Left hindlimb (tissue), 1 donor: ENCODE data around the gene SLC25A24.
"Not testable (repeated sequence)": the region's sequence is repeated elsewhere in the genome, so short reads cannot be mapped to it uniquely, and the experiment has no call there.

Experiments used
- DNase-seq: peaks from one replicate; pipeline ENCODE4 v3.0.0-alpha.2; 2018

SLC25A24 gene

DNA sequence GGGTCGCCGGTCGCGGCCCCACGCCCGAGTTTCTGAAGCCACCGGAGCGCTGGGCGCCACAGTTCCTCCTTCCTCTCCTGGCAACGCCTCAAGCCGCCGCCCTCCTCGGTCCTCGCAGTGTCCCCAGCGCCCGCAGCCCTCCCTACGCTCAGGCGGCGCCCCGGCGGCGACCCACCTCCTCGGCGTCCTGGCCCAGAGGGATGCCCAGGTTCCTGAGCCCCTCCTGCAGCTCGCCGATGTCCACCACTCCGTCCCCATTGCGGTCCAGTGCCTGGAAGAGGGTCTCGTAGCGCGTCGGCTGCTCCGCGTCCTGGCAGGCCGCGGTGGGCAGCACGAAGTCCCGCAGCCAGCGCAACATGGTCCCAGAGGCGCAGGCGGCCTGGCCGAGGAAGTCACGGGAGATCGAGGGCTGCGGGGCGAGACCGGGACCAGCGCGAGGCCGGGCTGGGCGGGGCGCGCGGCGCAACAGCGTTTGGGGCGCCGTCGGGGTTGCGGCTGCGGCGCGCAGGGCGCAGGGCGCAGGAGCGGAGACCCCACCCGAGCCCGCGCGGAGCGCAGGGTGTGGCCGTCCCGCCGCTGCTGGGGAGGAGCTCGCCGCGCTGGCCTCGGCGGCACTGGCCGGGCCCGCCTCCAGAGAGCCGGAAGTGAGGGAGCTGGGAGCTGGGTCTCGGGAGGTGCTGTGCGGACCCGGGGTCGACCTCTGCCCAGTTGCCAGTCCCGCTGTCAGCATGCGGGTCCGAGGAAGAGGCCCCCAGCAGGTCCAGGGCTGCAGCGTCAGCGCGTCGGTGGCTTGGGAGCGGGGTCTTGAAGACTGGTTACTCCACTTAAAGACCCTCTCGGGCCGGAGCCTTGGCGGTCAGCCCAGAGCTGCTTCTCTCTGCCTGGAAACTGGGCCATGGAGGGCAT lies at the start of gene SLC25A24:
Gene SLC25A24, minus strand, starts transcription at position 563 of the 906 bp plus-strand sequence. Its CDS starts 205 bp downstream, at position 358.
- peak; percentile 92 for DNase-seq

DNA sequence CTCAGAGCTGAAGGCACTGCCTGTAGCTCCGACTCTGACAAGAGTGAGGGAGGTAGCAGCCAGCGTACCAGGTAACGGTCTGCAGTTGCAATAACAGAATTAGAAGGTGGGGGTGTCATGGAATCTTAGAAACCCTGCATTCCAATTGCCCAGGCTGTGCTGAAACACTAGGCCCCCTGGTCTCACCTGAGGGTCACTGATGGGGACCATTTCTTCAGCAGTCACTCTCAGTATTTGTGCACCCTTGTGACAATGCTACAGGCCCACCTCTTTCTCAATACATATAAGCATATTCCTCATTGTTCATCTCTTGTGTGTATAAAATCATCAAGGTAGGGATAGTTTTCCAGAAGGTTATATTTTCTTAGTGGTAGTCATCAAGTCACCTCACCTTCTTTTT lies 43.8 kb upstream of the SLC25A24 start, which contains the start of gene NBPF4:
Gene NBPF4, minus strand, starts transcription at position 101 of the 400 bp plus-strand sequence. CDS start 315 bp downstream, outside the sequence.
- not testable (repeated sequence) for DNase-seq

DNA sequence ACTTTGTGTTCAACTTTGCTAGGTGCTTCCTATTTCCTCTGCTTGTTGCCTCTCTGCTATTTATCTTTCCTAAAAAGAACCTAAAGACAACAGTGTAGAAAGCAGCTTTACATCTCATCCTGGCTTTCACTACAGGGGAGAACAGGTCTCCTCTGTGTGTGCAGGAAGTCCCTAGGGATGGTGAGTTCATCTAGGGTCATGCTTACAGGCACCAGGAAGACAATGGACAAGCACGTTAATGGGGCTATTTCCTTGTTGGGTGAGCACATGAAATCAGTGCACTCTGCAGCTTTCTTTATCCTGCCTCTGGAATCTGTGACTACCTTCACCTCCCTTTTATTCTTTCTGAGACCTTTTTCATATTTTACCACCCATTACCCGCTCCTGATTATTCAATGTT lies 39.3 kb upstream of the SLC25A24 start:
- not testable (repeated sequence) for DNase-seq

DNA sequence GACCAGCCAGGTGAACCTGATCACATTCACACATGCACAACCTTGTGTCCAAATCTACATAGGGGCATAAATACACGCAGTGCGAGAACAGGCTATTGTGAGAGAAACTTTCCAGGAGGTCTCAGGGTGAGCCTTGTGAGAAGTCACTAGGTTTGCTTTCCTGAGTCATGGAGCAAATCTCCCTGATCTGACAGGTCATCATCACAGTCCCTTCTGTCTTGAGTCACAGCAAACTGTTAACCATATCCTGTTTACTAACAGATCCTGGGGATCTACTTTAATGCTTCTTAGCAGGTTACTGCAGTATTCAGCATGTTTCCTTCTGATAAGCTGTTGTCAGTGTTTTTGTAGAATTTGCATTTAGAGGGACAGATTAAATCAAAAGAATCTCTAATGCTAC lies 35.2 kb upstream of the SLC25A24 start:
- not testable (repeated sequence) for DNase-seq

DNA sequence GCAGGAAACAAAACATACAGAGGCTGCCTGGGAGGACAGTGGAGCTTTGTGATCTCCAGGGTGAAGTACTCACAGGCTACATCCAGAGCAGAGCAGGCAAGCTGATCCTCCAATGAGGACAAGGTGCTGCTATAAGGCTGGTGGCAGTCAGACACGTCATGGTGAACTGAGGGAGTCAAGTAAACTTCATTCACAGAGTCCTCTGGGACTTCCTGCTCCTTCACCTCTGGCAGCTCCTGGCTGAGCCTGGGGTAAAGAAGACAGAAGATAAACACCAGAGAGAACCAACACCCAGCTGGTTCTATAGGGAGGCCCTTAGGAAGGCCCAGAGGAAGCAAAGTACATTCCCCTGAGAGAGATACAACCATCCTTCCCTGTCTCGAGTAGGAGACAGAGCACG lies 32.0 kb upstream of the SLC25A24 start:
- DNase-seq, result not testable (repeated sequence)

DNA sequence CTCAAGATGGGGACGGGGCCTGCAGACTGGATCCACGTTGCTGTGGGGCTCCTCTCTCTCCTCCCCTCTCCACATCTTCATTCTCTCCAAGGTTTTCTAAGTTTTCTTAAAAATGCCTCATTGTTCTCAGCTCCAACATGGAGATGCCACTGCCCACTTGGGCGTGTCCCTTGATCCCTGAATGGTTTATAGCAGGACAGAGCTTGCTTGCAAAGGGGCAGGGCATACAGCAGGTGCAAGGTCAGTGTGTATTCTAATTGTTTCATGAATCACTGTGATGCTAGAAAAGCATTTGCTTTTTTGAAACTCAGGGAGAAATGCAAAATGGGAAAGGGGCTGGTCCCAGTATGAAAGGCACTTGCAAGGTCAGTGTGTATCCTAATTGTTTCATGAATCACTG lies 29.8 kb upstream of the SLC25A24 start:
- DNase-seq, result not testable (repeated sequence)

DNA sequence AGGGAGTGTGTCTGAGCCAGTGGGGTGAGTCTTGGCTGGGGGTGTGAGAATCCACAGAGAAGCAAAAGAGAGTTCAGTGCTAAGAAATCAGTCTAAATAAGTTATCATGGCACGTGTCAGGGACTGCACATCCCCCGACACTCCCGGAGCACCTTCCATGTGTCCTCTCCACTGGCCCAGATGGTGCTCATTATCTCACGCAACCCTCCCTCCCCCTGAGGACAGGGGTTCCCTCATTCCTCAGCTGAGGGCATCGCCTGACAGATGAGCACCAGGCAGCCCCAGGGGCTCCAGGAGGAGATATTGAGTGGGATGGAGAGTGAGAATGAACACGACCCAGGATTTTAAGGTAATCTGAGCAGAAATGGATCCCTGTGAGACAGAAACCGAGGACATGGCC lies 27.6 kb upstream of the SLC25A24 start:
- not testable (repeated sequence) for DNase-seq

DNA sequence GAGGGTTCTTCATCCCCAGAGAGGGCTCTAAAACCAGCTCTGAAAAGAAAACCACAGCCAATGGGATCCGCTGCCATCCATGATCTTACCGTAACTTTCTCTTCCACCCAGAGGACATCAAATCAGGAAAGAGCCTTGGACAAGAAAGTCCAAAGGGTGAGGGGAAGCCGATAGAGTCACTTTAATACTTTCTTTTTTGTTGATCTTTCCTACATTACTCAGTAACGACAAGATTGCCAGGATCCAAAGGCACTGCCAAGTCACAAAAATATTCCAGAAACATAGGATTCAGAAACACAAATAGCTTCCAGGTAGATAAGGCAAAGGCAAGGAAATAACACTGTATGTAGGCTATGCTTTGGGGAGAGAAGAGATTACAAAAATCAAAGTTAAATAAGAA lies 26.7 kb upstream of the SLC25A24 start:
- not testable (repeated sequence) for DNase-seq

DNA sequence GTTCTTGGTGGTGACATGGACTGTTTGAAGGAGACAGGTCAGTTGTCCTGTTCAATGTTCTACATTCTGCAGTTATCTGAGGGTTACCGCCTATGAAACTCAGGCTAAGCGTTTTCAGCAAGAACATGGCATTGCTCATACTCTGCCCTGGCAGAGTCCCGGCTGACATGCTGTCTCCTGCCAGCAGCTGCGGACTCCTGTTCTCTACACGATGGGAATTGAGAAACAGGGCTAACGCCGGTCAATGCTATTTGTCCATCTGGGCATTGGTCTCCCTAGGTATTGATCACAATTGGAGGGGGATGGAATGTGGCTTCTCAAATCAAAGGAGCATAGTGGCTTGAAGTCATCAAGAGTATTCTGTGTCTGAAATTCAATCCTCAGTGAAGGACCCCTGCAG lies 23.1 kb upstream of the SLC25A24 start:
- not testable (repeated sequence) for DNase-seq

DNA sequence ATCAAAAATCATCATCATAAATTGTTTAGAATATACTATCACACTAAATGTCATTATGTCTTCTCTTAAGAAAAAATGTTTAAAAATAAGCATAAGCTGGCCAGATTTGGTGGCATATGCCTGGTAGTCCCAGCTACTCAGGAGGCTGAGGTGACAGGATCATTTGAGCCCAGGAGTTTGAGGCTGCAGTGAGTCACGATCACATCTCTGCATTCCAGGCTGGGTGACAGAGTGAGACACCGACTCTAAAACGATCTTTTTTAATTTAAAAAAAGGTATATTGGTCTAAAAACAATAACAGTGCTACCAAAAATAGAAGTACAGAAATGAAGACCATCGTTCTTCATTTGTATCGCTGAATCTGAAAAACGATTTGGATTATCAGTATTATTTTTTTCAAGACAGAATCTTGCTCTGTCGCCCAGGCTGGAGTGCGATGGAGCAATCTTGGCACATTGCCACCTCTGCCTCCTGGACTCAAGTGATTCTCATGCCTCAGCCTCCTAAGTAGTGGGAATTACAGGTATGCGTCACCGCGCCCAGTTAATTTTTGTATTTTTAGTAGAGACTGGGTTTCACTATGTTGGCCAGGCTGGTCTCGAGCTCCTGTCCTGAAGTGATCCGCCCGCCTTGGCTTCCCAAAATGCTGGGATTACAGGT lies 17.5 kb upstream of the SLC25A24 start:
- DNase-seq, result not testable (repeated sequence)

DNA sequence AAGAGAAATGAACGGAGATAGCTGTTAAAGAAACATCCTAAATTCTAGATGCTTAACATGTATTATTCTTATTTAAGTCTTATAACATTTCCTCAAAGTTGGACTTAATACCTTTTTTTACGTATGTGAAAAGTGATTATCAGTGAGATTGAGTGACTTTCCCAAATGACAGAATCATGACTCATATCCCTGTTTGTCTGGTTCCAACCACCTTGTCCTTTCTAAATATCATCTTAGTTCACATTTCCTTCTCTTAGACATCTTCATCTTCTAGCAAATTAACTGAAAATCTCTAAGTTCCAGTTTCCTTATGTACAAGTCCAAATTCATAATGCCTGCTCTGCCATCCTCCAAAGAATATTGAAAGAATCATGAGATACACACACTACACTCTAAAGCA lies 16.9 kb upstream of the SLC25A24 start:
- not testable (repeated sequence) for DNase-seq

DNA sequence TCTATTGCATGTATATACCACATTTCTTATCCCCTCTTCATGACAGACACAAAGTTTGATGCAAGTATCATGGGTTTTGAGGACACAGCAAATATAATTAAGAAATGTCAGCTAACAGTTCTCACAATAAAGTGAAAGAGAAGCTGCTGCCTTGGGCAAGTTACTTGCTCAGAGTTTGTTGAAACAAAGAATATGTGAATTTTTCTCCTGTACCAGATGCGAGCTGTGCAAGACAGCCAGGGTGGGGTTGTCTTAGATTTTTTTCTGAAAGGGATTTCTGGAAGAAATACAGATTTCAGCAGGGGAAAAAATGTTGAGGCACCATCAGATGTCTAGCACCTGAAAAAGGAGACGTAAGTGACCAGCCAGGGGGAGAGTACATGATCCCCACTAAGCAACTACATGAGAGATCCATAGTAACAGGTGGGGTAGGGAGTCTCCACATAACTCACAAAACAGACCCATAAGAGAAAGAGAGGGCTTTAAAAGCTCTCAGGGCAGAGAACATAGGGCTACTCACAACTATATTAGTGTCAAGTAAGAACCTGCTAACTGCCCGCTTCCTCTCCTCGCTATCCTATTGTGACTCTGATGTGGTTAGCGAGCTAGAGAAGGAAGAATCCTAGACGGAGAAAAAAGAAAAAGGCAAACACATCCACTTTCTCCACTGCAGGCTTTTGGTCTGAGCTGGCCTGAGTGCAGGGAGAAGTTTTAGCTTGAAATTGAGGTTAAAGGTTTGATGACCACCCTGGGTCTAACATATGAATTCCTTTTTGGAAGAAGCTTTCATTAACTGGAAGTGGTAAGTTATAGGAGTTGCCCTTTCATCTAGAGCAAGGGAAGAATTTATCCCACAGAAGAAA lies 16.1 kb upstream of the SLC25A24 start:
- not testable (repeated sequence) for DNase-seq

DNA sequence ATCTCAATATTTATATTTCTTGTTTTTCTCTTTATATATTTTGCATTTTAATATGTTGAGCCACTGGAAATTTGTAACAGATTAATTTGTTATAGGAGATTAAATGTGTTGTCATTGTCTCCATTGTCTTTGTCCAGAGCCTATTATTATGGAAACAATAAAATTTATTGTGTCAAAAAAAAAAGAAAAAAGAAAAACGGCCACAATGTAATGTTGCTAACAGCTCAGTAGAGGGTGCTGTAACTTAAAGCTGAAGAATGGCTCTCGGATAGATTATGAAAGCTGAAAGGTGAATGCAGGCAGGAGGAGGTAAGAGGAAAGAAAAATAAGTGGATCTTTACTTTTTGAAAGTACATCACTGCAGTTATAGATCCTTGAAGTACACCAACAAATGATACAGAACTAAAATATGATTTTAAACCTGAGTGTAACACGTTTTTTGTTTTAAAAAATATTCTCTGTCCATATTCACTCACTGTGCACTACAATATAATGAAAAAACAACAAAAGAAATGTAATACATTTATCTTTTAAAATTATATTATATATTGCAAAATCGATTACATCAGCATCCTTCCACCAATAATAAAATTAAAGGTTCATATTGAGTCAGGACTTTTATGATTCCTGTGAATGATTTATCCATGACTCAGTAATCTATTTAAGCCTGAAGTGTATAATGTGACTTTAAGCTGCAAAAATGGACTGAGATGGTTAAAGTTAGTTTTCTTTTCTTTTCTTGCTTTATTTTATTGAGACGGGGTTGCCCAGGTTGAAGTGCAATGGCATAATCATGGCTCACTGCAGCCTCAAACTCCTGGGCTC lies 14.7 kb upstream of the SLC25A24 start:
- DNase-seq, result not testable (repeated sequence)

DNA sequence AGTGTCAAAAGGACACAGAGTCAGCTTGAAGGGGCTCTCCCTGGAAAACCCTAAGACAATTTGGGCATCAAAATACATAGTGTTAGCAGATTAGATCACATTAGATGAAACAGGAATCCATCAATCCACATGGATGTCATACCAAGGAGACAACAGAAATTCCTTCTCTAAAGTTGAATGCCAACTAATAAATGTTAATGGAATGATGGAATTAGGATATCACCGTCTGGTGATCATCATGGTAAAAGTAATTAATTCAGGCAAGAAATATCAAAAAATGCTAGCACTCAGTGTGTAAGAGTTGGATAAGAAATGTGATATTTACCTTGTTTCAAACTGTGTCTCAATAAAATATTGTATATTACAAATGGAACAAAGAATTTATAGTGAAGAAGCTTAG lies 10.9 kb upstream of the SLC25A24 start:
- no peak for DNase-seq

DNA sequence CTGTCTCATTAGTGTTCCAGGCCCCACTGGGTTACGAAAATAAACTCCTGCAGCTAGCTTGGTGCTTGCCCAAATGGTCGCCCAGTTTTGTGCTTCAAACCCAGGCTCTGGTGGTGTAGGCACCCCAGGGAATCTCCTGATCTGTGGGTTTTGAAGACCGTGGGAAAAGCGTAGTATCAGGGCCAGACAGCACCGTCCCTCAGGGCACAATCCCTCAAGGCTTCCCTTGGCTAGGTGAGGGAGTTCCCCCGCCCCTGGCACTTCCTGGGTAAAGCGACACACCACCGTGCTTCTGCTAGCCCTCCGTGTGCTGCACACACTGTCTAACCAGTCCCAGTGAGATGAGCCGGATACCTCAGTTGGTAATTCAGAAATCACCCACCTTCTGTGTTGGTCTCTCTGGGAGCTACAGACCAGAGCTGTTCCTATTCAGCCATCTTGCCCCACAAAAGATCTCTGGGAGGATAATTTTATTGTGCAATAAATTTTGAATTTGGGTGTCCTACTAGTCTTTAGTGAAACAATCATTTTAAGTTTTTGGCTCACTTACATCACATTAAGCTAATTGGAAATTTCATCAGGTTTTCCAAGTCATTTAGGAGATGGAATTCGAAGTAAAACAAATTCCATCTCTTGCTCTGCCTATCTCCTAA lies 9.4 kb upstream of the SLC25A24 start:
- no peak for DNase-seq

DNA sequence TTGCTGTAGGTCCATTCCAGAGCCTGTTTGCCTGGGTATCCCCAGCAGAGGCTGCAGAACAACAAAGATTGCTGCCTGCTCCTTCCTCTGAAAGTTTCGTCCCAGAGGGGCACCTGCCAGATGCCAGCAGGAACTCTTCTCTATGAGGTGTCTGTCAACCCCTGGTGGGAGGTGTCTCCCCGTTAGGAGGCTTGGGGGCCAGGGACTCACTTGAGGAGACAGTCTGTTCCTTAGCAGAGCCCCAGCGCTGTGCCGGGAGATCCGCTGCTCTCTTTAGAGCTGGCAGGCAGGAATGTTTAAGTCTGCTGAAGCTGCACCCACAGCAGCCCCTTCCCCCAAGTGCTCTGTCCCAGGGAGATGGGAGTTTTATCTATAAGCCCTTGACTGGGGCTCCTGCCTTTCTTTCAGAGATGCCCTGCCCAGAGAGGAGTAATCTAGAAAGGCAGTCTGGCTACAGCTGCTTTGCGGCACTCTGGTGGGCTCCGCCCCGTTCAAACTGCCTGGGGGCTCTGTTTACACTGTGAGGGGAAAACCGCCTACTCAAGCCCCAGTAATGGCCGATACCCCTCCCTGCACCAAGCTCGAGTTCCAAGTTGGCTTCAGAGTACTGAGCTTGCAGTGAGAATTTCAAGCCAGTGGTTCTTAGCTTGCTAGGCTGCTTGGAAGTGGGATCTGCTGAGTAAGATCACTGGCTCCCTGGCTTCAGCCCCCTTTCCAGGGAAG lies 8.7 kb upstream of the SLC25A24 start:
- DNase-seq, result peak; percentile 55

DNA sequence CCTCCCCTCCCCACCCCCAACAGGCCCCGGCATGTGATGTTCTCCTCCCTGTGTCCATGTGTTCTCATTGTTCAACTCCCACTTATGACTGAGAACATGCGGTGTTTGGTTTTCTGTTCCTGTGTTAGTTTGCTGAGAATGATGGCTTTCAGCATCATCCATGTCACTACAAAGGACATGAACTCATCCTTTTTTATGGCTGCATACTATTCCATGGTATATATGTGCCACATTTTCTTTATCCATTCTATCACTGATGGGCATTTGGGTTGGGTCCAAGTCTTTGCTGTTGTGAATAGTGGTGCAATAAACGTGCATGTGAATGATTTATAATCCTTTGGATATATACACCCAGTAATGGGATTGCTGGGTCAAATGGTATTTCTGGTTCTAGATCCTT lies 3.4 kb upstream of the SLC25A24 start:
- DNase-seq, result not testable (repeated sequence)

DNA sequence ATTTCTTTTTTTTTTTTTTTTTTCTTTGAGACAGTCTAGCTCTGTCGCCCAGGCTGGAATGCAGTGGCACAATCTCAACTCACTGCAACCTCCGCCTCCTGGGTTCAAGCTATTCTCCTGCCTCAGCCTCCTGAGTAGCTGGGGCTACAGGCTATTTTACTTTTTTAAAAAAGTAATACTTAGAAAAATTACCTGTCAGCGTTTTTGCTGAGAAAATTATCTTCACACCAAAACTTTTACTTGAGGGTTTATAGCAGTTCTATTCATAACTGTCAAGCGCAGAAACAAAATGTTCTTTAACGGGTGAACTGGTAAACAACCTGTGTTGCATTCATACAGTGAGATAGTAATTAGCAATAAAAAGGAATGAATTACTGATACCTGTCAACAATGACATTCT lies 1.5 kb upstream of the SLC25A24 start:
- DNase-seq, result no peak

DNA sequence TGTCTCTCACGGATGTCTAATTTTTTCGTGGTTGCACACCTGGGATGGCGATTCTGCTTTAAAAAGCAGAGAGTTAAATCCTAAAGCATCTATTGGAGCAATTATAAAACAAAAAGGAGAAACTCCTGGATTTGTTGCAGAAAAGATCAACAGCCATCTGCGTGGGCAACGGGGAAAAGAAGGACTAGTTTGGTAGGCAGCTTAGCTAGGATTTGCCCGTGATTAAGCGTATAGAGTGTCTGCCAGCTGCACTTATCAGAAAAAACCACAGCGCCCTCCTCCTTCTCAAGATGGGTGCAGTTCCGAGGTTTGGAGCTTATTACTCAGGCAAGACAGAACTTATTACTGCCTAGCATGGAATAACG lies 526 bp upstream of the SLC25A24 start:
- DNase-seq, result no peak

DNA sequence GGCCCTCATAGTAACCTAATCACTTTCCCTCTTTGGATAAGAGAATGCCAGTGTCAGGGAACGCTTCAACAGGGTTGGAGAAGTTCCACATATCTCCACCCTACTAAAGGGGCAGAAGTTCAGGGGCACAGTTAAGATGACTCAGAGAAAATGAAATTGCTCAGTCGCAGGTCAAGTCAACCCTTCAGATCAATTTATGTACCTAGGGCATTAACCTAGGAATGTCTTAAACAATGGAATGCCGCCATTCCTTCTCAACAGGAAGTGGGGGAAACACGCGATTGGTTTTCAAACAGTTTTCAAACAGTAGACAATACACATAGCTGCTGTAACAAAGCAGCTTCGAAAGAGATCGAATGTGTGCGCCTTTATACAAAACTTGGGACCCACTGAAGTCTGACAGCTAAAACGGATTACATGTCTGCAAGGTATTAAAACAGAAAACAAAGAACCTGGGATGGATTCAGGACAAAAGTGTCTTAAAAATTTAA lies 897 bp downstream of the SLC25A24 start:
- no peak for DNase-seq

DNA sequence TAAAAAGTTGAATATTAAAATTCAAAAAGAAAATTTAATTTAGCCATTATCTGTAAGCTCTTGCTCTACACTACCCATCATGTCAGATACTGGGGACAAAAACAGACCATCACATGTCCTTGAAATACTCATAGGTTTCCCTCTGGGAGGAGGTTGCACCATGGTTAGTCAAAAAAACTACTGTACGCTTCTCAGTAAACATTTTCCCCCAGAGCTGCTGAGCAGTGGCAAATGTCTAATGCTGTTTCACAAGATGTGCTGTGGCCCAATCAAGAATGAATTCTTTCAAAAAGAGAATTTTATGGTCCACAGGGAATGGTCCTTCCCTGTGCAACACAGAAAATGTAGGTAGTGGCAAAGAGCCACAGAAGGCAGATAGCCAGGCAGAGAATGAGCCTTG lies 6.1 kb downstream of the SLC25A24 start:
- DNase-seq, result no peak
